Small intestine (tissue), 7 donors: ENCODE results near the gene GOLIM4. TPM values are rescaled to one million over a fixed set of nuclear protein-coding genes. Genes with fewer than 3 reads are reported as not detected.

ENCODE experiments used
- DNase-seq, 2 donors: peaks; one replicate each; pipeline versions ENCODE4 v3.0.0 to v3.0.0-alpha.2; 2013
- FAIRE-seq: peaks from 2 replicates; lab custom pipeline; 2012; peaks lifted over from hg19 to GRCh38; lab: Jason Lieb, UNC
- H3K27ac ChIP-seq, 3 donors: one replicate each; pipeline ENCODE4 v1.5.1; 2013; ENCODE audit warnings: low read length in 2 of 3, mild to moderate bottlenecking in 2 of 3, control low read depth in 1 of 3, inconsistent platforms in 1 of 3, low read depth in 1 of 3, moderate library complexity in 1 of 3
- H3K27me3 ChIP-seq, 3 donors: one replicate each; pipeline ENCODE4 v1.6.1; 2013; ENCODE audit warnings: low read length in 3 of 3, inconsistent platforms in 1 of 3; ENCODE audit not compliant: control insufficient read depth in 3 of 3, insufficient read depth in 3 of 3
- H3K36me3 ChIP-seq, 3 donors: one replicate each; pipeline ENCODE4 v1.6.1; 2013; ENCODE audit warnings: low read length in 3 of 3, inconsistent platforms in 1 of 3, low read depth in 1 of 3, mild to moderate bottlenecking in 1 of 3, moderate library complexity in 1 of 3; ENCODE audit not compliant: control insufficient read depth in 3 of 3, insufficient read depth in 2 of 3
- H3K4me1 ChIP-seq, 3 donors: one replicate each; pipeline ENCODE4 v1.6.1; 2013; ENCODE audit warnings: low read length in 2 of 3, inconsistent platforms in 1 of 3, low read depth in 1 of 3, mild to moderate bottlenecking in 1 of 3, moderate library complexity in 1 of 3; ENCODE audit not compliant: control insufficient read depth in 3 of 3, insufficient read depth in 2 of 3
- H3K4me3 ChIP-seq, 3 donors: one replicate each; pipeline ENCODE4 v1.5.1; 2013; ENCODE audit warnings: low read length in 3 of 3, control low read depth in 1 of 3, inconsistent platforms in 1 of 3, low read depth in 1 of 3, mild to moderate bottlenecking in 1 of 3, moderate library complexity in 1 of 3
- H3K9me3 ChIP-seq, 2 donors: one replicate each; pipeline ENCODE4 v1.6.1; 2013; ENCODE audit warnings: low read depth in 1 of 2, low read length in 1 of 2; ENCODE audit not compliant: control insufficient read depth in 2 of 2, insufficient read depth in 1 of 2
- WGBS, 3 donors: extraction: QIAGEN DNeasy Blood & Tissue Kit; methylation state at CpG; one replicate each; pipeline ENCODE4 v1.1.7; 2013; 5-methylcytosine and 5-hydroxymethylcytosine counted together
- polyA plus RNA-seq, 4 donors: library from polyadenylated mRNA; stranded (reverse) in 3 of 4; unstranded in 1 of 4; fragments of 200-250 nt in 3 of 4; fragments of 120-200 nt in 1 of 4; gene quantifications; one replicate each; pipeline versions ENCODE4 v1.2.1 to v1.2.3, GENCODE V29; 2013
- donor health status: healthy with polysubstance abuse.
- donor health status: control.
- donor health status: control.
- donor health status: Bipolar disorder and iron deficiency.
- donor health status: healthy.

GOLIM4 gene
- polyA plus RNA-seq, 4 donors, result 23.2 to 130 (median 45.9) TPM

DNA sequence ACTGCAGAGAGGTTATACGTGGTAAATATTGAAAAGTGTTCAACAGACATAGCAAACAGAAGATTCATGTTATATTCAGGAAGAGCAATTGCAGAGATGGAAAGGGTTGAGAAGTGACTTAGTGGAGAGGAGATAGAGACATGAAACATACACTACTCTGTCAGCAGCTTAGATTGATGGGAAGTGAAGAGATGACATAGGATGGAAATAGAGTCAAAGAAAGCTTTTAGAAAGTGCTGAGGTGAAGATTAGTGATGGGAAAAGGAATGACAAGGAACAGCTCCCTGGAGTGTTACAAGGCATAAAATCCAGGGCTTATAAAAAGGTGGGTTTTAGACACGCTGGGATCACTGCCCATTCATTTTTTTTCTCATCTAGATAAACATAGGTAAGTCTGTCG, 17.2 kb upstream of the GOLIM4 start:
- H3K36me3 ChIP-seq, result no peaks in the 10 kb centered on the region
- FAIRE-seq (no peak), DNase-seq (no peak)
- peaks cover 0 to 2% (median 0%) of the 10 kb centered on the region in 3 donors for H3K4me1 ChIP-seq
- no peaks in the 10 kb centered on the region for H3K27me3 ChIP-seq
- 76 to 79% (median 76%) methylated on average over 3 of the region's 3 CpGs for WGBS, 3 donors
- H3K9me3 ChIP-seq, result no peaks in the 10 kb centered on the region
- no peak overlapping the region for H3K27ac ChIP-seq
- H3K4me3 ChIP-seq, result no peak overlapping the region

DNA sequence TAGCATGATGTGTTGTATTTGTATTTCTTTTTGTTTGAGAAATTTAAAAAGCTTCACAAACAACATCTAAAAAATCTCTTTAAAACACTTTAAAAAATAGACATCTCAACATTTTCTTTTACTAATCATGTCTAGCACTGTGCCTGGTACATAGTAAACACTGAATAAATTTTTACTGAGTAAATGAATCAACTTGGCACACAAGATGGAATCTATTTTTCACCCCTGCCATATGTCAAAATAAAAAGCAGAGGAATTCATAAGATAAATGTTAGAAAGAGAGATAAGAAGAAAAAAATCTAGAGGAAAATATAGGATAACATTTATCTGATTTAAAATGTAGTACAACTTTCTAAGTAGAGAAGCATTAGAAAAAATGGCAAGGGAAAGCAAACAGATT, 8.6 kb upstream of the GOLIM4 start:
- H3K4me3 ChIP-seq, result no peak overlapping the region
- no peak for FAIRE-seq
- H3K27me3 ChIP-seq, result no peaks in the 10 kb centered on the region
- DNase-seq, result no peak
- H3K4me1 ChIP-seq, result no peaks in the 10 kb centered on the region
- no peaks in the 10 kb centered on the region for H3K36me3 ChIP-seq
- H3K27ac ChIP-seq, result no peak overlapping the region
- no peaks in the 10 kb centered on the region for H3K9me3 ChIP-seq

DNA sequence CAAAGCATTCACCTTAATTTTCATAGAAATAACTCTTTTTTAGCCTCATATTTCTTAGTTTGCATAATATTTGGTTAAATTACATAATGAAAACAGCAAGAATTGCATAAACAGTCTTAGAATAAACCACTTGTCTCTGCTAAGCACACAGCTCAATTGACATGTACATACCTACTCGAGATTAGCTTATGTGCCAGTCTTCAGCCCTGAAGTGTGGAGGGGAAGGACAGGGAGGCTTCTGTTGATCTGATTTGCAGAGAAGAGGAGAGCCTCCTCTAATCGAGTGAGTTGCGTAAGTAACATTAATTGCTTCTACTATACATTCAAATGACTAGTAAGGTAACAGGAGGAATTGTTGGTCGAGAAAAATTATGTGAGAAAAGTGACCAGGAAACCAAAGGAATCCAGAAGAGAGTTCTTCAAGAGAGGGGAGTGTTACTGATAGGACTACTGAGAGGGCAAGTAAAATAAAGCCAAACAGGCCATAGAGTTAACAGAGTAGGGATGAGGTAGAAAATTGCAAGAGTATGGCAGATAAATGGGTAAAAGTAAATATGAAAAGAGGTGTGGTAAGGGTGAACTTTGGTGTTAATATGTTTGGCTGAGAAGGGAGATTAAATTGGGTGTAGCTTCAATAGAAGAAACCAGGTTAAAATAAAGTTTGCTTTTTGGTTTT, 7.1 kb upstream of the GOLIM4 start:
- FAIRE-seq, result no peak

DNA sequence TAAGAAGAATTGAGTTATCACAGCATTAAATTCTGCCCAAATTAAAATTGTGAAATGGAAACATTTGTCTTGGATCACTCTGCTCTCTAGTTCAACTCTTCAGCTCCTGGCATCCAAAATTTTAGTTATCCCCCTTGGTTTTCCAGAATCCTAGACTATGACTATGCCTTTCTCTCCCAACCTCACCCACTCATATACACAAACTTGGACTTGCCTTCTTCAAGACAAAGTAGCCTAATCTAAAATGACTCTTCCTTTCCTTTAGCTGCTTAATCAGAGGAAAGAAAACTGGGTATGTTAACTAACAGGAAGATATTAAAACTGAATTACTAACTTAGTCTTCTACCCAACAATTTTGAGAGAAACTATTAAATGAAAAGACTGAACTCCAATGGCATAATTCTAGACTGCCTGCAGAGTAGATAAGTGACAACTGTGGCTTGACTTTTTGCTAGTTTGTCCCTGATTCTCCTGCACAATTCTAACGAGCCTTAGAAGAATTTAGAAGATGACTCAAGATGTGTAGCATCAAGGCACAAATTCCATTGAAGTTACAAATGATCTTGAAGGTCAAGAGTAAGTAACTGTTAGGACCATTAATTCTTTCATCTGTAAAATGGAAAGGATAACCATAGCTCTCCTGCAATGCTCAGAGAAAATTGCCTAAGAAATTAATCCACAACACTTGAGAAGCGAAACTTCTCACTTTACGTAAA, 5.2 kb upstream of the GOLIM4 start:
- Histone ChIP-seq H3K4me1 (no peaks in the 10 kb centered on the region), H3K4me3 (no peak overlapping the region), H3K9me3 (no peaks in the 10 kb centered on the region), H3K27me3 (no peaks in the 10 kb centered on the region), H3K27ac (no peak overlapping the region), H3K36me3 (no peaks in the 10 kb centered on the region)
- 87 to 91% (median 87%) methylated on average over 3 of the region's 3 CpGs for WGBS, 3 donors
- DNase-seq (no peak), FAIRE-seq (no peak)

More for the DNA sequence above, 7.1 kb upstream of the GOLIM4 start:
- Histone ChIP-seq H3K4me1 (no peaks in the 10 kb centered on the region), H3K27ac (no peak overlapping the region), H3K9me3 (no peaks in the 10 kb centered on the region), H3K36me3 (no peaks in the 10 kb centered on the region), H3K27me3 (no peaks in the 10 kb centered on the region), H3K4me3 (no peak overlapping the region)
- no peak for DNase-seq
- WGBS, 3 donors, result 60 to 68% (median 68%) methylated on average over 4 of the region's 4 CpGs

DNA sequence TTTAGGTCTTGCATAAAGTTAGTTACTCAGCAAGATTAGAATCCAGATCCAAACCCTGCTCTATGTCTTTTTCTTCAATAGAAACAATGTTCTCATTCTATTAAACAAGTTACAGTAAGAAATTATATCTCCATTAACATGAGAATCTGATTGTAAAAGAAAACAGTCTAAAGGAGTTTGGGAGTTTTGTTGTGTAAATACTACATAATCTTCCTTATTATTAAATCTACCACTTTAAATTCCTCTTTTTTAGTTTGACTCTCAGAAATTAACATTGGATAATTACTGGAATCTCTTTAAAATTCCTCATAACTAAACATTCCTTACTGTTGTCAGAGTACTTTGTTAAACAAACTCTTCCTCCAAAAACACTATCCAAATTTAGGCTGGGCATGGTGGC, 1.7 kb upstream of the GOLIM4 start:
- Histone ChIP-seq H3K36me3 (no peaks in the 10 kb centered on the region), H3K27ac (no peak overlapping the region), H3K9me3 (no peaks in the 10 kb centered on the region), H3K27me3 (no peaks in the 10 kb centered on the region), H3K4me3 (no peak overlapping the region), H3K4me1 (peaks cover 2% of the 10 kb centered on the region in 3 donors)
- no peak for FAIRE-seq
- no peak for DNase-seq

DNA sequence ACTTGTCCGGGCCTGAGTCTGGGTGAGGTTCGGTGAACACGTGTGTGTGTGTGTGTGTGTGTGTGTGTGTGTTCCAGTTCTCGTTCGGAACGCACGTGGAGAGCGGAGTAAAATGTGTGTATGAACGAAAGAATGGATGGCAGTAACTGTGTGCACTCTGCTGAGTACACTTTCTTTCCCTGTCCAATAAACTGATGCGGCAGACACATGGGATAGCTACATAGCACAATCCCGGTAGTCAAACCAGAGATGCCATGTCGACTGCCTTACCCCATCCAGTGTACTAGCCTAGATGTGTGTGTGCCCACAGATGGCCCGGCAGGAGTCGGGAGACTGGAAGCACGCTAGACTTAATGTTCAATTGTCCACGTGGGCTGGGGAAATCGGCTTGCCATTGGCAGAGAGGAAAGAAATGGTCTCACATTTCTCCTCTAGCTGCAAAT, 507 bp upstream of the GOLIM4 start:
- Histone ChIP-seq H3K27ac (peak overlapping the region; percentile 36 to 99 (median 96)), H3K27me3 (no peaks in the 10 kb centered on the region), H3K9me3 (no peaks in the 10 kb centered on the region), H3K4me3 (peak overlapping the region; percentile 41 to 98 (median 97)), H3K4me1 (peaks cover 2 to 8% (median 2%) of the 10 kb centered on the region in 3 donors), H3K36me3 (no peaks in the 10 kb centered on the region)
- 0 to 1% (median 1%) methylated on average over 17 of the region's 17 CpGs for WGBS, 3 donors
- DNase-seq (peak in 1 of 2 donors; percentile 75), FAIRE-seq (no peak)

DNA sequence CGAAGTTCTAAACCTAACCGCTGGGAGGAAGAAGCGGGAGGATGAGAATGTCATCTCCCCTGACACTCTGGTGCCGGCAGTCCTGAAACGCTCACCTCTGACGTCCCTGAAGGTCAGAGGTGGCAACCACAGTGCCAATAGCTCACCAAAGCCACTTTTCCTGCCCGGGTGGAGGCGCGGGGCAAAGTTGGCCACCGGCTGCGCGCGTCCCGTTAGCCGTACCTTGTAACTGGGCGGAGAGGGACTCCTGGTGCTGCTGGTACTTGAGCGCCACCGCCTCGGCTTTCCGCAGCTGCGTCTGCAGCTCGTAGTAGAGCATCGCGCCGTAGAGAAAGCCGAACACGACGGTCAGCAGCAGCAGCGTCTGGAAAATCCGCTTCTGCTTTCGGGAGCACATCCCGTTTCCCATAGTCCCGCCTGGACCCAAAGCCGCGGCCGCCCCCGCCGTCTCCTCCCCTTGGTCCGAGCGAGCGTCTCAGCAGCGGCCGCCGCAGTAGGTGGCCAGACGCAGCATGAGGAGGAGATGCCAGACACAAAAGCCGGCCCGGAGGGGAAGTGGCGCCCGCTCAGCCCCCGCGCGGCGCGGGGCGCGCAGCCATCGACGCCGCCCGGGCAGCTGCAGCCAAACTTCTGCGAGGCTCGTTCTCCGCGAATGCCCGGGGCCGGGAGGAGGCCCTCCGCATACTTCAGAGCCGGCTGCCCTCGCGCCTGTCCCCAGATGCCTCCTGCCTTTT, 680 bp downstream of the GOLIM4 start:
- Histone ChIP-seq H3K4me1 (peaks cover 2 to 20% (median 2%) of the 10 kb centered on the region in 3 donors), H3K27me3 (no peaks in the 10 kb centered on the region), H3K9me3 (no peaks in the 10 kb centered on the region), H3K36me3 (no peaks in the 10 kb centered on the region), H3K4me3 (peak overlapping the region; percentile 73 to 98 (median 97)), H3K27ac (peak overlapping the region; percentile 88 to 99 (median 96))
- DNase-seq (peak; percentile 78 to 79), FAIRE-seq (no peak)
- 0% methylated on average over 39 to 70 of the region's 70 CpGs for WGBS, 3 donors

DNA sequence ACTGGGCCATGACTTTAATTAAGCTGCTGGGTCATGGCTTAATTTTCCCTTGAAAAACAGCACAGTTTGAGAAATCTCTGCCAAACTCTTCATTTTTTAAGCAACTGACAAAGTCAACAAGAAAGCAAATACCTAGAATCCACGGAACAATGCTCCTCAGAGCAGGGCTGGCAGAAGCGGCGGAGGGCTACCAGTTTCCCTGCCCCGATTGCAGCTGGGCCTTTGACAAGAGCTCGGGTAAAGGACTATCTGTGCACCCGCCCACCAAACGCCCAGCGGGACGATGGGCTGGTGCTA, 1.2 kb downstream of the GOLIM4 start:
- Histone ChIP-seq H3K36me3 (no peaks in the 10 kb centered on the region), H3K27ac (peak overlapping the region; percentile 88 to 99 (median 96)), H3K27me3 (no peaks in the 10 kb centered on the region), H3K4me3 (peak overlapping the region; percentile 73 to 98 (median 97)), H3K4me1 (peaks cover 2 to 22% (median 4%) of the 10 kb centered on the region in 3 donors), H3K9me3 (no peaks in the 10 kb centered on the region)
- no peak for FAIRE-seq
- 1 to 2% (median 1%) methylated on average over 9 of the region's 9 CpGs for WGBS, 3 donors
- no peak for DNase-seq
